H9 (cell line): ENCODE data around the gene ITGA7. TPM values are rescaled to one million over a fixed set of nuclear protein-coding genes. Genes with fewer than 3 reads are reported as not detected.

Experiments used
- DNase-seq: peaks from one replicate; pipeline ENCODE4 v3.0.0-alpha.2; 2017
- H2AFZ ChIP-seq: one replicate; pipeline ENCODE4 v1.6.1; 2013; ENCODE audit warnings: mild to moderate bottlenecking, low read length, control low read depth, moderate library complexity
- H2AK5ac ChIP-seq: 2 replicates; pipeline ENCODE4 v1.6.1; 2013; ENCODE audit warnings: low read length, control low read depth, mixed read lengths; ENCODE audit not compliant: insufficient read length
- H2BK120ac ChIP-seq: one replicate; pipeline ENCODE4 v1.6.1; 2013; ENCODE audit warnings: low read depth, mild to moderate bottlenecking, low read length, control low read depth, inconsistent platforms; ENCODE audit not compliant: poor library complexity, severe bottlenecking
- H2BK12ac ChIP-seq: 2 replicates; pipeline ENCODE4 v1.6.1; 2013; ENCODE audit warnings: low read length, control low read depth, mixed read lengths, low read depth; ENCODE audit not compliant: insufficient read length
- H2BK15ac ChIP-seq: 2 replicates; pipeline ENCODE4 v1.6.1; 2013; ENCODE audit warnings: low read depth, low read length, control low read depth
- H2BK20ac ChIP-seq: one replicate; pipeline ENCODE4 v1.6.1; 2013; ENCODE audit warnings: low read depth, mild to moderate bottlenecking, low read length, control low read depth, inconsistent platforms; ENCODE audit not compliant: poor library complexity, severe bottlenecking
- H2BK5ac ChIP-seq: 2 replicates; pipeline ENCODE4 v1.6.1; 2013; ENCODE audit warnings: low read length, control low read depth, mixed read lengths; ENCODE audit not compliant: insufficient read length
- H3K14ac ChIP-seq: 2 replicates; pipeline ENCODE4 v1.6.1; 2013; ENCODE audit warnings: low read length, control low read depth; ENCODE audit not compliant: insufficient read depth
- H3K18ac ChIP-seq: 2 replicates; pipeline ENCODE4 v1.6.1; 2013; ENCODE audit warnings: low read depth, mild to moderate bottlenecking, mixed read lengths, low read length, control low read depth; ENCODE audit not compliant: insufficient read length
- H3K23ac ChIP-seq: 2 replicates; pipeline ENCODE4 v1.6.1; 2013; ENCODE audit warnings: low read length, control low read depth, mixed read lengths, low read depth; ENCODE audit not compliant: insufficient read length
- H3K23me2 ChIP-seq: 2 replicates; pipeline ENCODE4 v1.6.1; 2013; ENCODE audit warnings: low read depth, mild to moderate bottlenecking, mixed read lengths, low read length, control low read depth; ENCODE audit not compliant: insufficient read length, poor library complexity, severe bottlenecking
- H3K27ac ChIP-seq: 2 replicates; pipeline ENCODE4 v1.5.1; 2013; ENCODE audit warnings: low read length, control low read depth, mixed read lengths, low read depth; ENCODE audit not compliant: insufficient read length
- H3K27me3 ChIP-seq: 2 replicates; pipeline ENCODE4 v1.6.1; 2013; ENCODE audit warnings: low read length, control low read depth, inconsistent platforms; ENCODE audit not compliant: insufficient read depth
- H3K4ac ChIP-seq: 2 replicates; pipeline ENCODE4 v1.6.1; 2013; ENCODE audit warnings: low read depth, mild to moderate bottlenecking, control low read depth, inconsistent platforms, low read length, moderate library complexity
- H3K4me1 ChIP-seq: 2 replicates; pipeline ENCODE4 v1.6.1; 2013; ENCODE audit warnings: low read length, control low read depth, inconsistent platforms; ENCODE audit not compliant: insufficient read depth
- H3K4me2 ChIP-seq: 2 replicates; pipeline ENCODE4 v1.6.1; 2013; ENCODE audit warnings: low read length, control low read depth, mixed read lengths; ENCODE audit not compliant: insufficient read length, insufficient read depth
- H3K56ac ChIP-seq: 2 replicates; pipeline ENCODE4 v1.6.1; 2013; ENCODE audit warnings: low read depth, mild to moderate bottlenecking, mixed read lengths, low read length, control low read depth; ENCODE audit not compliant: insufficient read length
- H3K79me1 ChIP-seq: 2 replicates; pipeline ENCODE4 v1.6.1; 2013; ENCODE audit warnings: low read depth, mild to moderate bottlenecking, moderate library complexity, low read length, control low read depth, inconsistent platforms; ENCODE audit not compliant: insufficient read depth, poor library complexity, severe bottlenecking
- H3K79me2 ChIP-seq: 2 replicates; pipeline ENCODE4 v1.6.1; 2013; ENCODE audit warnings: low read length, control low read depth, inconsistent platforms; ENCODE audit not compliant: insufficient read depth
- H3K9ac ChIP-seq: 2 replicates; pipeline ENCODE4 v1.6.1; 2013; ENCODE audit warnings: low read length, control low read depth, mixed read lengths; ENCODE audit not compliant: insufficient read length; ENCODE audit errors: extremely low read depth
- H3K9me3 ChIP-seq: one replicate; pipeline ENCODE4 v1.6.1; 2013; ENCODE audit warnings: low read depth, low read length, inconsistent platforms; ENCODE audit not compliant: control insufficient read depth
- H3T11ph ChIP-seq: one replicate; pipeline ENCODE4 v1.6.1; 2013; ENCODE audit warnings: mild to moderate bottlenecking, low read length, control low read depth, inconsistent platforms
- H4K20me1 ChIP-seq: one replicate; pipeline ENCODE4 v1.6.1; 2013; ENCODE audit not compliant: control insufficient read depth, insufficient read length, insufficient read depth
- H4K5ac ChIP-seq: 2 replicates; pipeline ENCODE4 v1.6.1; 2013; ENCODE audit warnings: low read depth, mild to moderate bottlenecking, mixed read lengths, low read length, control low read depth; ENCODE audit not compliant: insufficient read length
- H4K8ac ChIP-seq: replicated peaks from 2 replicates; pipeline ENCODE4 v1.6.1; 2013; ENCODE audit warnings: low read length, control low read depth, mixed read lengths, low read depth; ENCODE audit not compliant: insufficient read length
- H4K91ac ChIP-seq: 2 replicates; pipeline ENCODE4 v1.6.1; 2013; ENCODE audit warnings: low read depth, mild to moderate bottlenecking, moderate library complexity, mixed read lengths, low read length, control low read depth; ENCODE audit not compliant: insufficient read length
- H3K27ac Mint-ChIP-seq, 3 experiments: 2 replicates in 2 of 3; 3 replicates in 1 of 3; pipeline ENCODE4 v1.8.0; 2020 to 2021; ENCODE audit warnings: mixed read lengths in 3 of 3, mild to moderate bottlenecking in 1 of 3, moderate library complexity in 1 of 3
- H3K27me3 Mint-ChIP-seq: 2 replicates; pipeline ENCODE4 v1.8.0; 2021; ENCODE audit warnings: low read depth, mild to moderate bottlenecking, moderate library complexity, mixed read lengths
- H3K36me3 Mint-ChIP-seq, 3 experiments: 2 replicates in 2 of 3; 3 replicates in 1 of 3; pipeline ENCODE4 v1.8.0; 2020 to 2021; ENCODE audit warnings: low read depth in 3 of 3, mixed read lengths in 3 of 3; ENCODE audit not compliant: insufficient read depth in 1 of 3
- H3K4me1 Mint-ChIP-seq, 2 experiments: 2 replicates each; pipeline ENCODE4 v1.8.0; 2020; ENCODE audit warnings: mixed read lengths in 2 of 2
- H3K4me3 Mint-ChIP-seq, 2 experiments: 2 replicates in 1 of 2; 3 replicates in 1 of 2; pipeline ENCODE4 v1.8.0; 2020 to 2021; ENCODE audit warnings: mild to moderate bottlenecking in 2 of 2, mixed read lengths in 2 of 2, moderate library complexity in 1 of 2
- H3K9me3 Mint-ChIP-seq, 2 experiments: 2 replicates in 1 of 2; 3 replicates in 1 of 2; pipeline ENCODE4 v1.8.0; 2020; ENCODE audit warnings: mild to moderate bottlenecking in 2 of 2, mixed read lengths in 2 of 2, moderate library complexity in 1 of 2
- CTCF ChIP-seq: fragments of 200-600 bp; sonication (generic); conservative IDR thresholded peaks from 3 replicates; pipeline ENCODE4 v1.8.0; 2021; ENCODE audit warnings: antibody characterized with exemption, mild to moderate bottlenecking
- WGBS: extraction: QIAGEN DNeasy Blood & Tissue Kit; methylation state at CpG from one replicate; pipeline ENCODE4 v1.1.7; 2013; ENCODE audit warnings: missing lambda C conversion rate, low lambda C conversion rate, mixed read lengths; ENCODE audit not compliant: insufficient read length; ENCODE audit errors: extremely low coverage; 5-methylcytosine and 5-hydroxymethylcytosine counted together
- total RNA-seq: library from RNA; stranded (reverse); gene quantifications from 2 replicates; pipeline ENCODE4 v1.2.1, GENCODE V29; 2021

The ITGA7 gene
- total RNA-seq, 1 experiment from 2014 or later: 119 TPM

GRCh38 chr12:55657212-55657611, 50.5 kb downstream of the ITGA7 start:
- no peak overlapping the region for H3K27ac ChIP-seq
- Mint-ChIP-seq H3K9me3 (peaks cover 0 to 2% of the 10 kb centered on the region in 2 experiments; a peak in 1 of 5 replicates), H3K36me3 (peaks cover 0 to 2% (median 0%) of the 10 kb centered on the region in 3 experiments; a peak in 1 of 7 replicates), H3K4me1 (no peaks in the 10 kb centered on the region), H3K4me3 (no peak overlapping the region), H3K27me3 (peaks cover 21% of the 10 kb centered on the region), H3K27ac (no peak overlapping the region)
- no peaks in the 10 kb centered on the region for H3K79me2 ChIP-seq
- no peak overlapping the region for H3K18ac ChIP-seq
- DNase-seq: no peak
- no peaks in the 10 kb centered on the region for H3K27me3 ChIP-seq
- no peak for TF ChIP-seq CTCF
- H3K4me1 ChIP-seq: no peaks in the 10 kb centered on the region
- H3K79me1 ChIP-seq: no peaks in the 10 kb centered on the region
- H4K20me1 ChIP-seq: no peaks in the 10 kb centered on the region
- no peak overlapping the region for H4K5ac ChIP-seq
- no peak overlapping the region for H3K9ac ChIP-seq
- H2AFZ ChIP-seq: no peak overlapping the region
- no peak overlapping the region for H4K8ac ChIP-seq
- H3K56ac ChIP-seq: no peak overlapping the region
- H3K4ac ChIP-seq: no peak overlapping the region
- H4K91ac ChIP-seq: no peak overlapping the region
- no peak overlapping the region for H3K23ac ChIP-seq
- H3K4me2 ChIP-seq: no peak overlapping the region
- WGBS: no CpG with 5 or more reads among the region's 4 CpGs
- H3K14ac ChIP-seq: no peak overlapping the region
- H3K9me3 ChIP-seq: no peaks in the 10 kb centered on the region
- H2BK20ac ChIP-seq: no peak overlapping the region
- no peak overlapping the region for H3T11ph ChIP-seq
- no peak overlapping the region for H2BK120ac ChIP-seq
- H2BK5ac ChIP-seq: no peak overlapping the region
- H2AK5ac ChIP-seq: no peak overlapping the region
- no peak overlapping the region for H2BK12ac ChIP-seq
- no peaks in the 10 kb centered on the region for H3K23me2 ChIP-seq
- no peak overlapping the region for H2BK15ac ChIP-seq
